Sigmoid colon (tissue), 4 donors: ENCODE measurements around the gene TAF5L.

Experiments
- CTCF ChIP-seq, 4 experiments: fragments of 450-650 bp in 3 of 4; fragments of 200-600 bp in 1 of 4; IDR thresholded peaks; one replicate each; pipeline ENCODE4 v1.5.1; 2016 to 2019; ENCODE audit warnings: antibody characterized with exemption in 4 of 4, mild to moderate bottlenecking in 3 of 4, moderate library complexity in 2 of 4
- POLR2A ChIP-seq, 2 donors: fragments of 450-650 bp; IDR thresholded peaks; one replicate each; pipeline ENCODE4 v1.6.1; 2016; ENCODE audit warnings: antibody characterized with exemption in 2 of 2, mild to moderate bottlenecking in 2 of 2, moderate library complexity in 2 of 2
- POLR2AphosphoS5 ChIP-seq, 4 donors: sonication (generic); formaldehyde crosslinking; IDR thresholded peaks; one replicate each; pipeline ENCODE4 v1.6.1; 2017; ENCODE audit warnings: antibody characterized with exemption in 4 of 4

GRCh38 chr1:229567109-229567868, 58.6 kb downstream of the TAF5L start:
- TF ChIP-seq POLR2AphosphoS5 (IDR thresholded peaks at IDR 0.05) (no peak), CTCF (IDR thresholded peaks at IDR 0.05) (no peak), POLR2A (IDR thresholded peaks at IDR 0.05) (no peak)
